HK-2 (cell line): ENCODE measurements around the gene CTXN1.
"Not testable (repeated sequence)": the region's sequence is repeated elsewhere in the genome, so short reads cannot be mapped to it uniquely, and the experiment has no call there.

Experiments
- DNase-seq: peaks from one replicate; pipeline ENCODE4 v3.0.0-alpha.2; 2018; ENCODE audit not compliant: unreplicated experiment

The CTXN1 gene

DNA sequence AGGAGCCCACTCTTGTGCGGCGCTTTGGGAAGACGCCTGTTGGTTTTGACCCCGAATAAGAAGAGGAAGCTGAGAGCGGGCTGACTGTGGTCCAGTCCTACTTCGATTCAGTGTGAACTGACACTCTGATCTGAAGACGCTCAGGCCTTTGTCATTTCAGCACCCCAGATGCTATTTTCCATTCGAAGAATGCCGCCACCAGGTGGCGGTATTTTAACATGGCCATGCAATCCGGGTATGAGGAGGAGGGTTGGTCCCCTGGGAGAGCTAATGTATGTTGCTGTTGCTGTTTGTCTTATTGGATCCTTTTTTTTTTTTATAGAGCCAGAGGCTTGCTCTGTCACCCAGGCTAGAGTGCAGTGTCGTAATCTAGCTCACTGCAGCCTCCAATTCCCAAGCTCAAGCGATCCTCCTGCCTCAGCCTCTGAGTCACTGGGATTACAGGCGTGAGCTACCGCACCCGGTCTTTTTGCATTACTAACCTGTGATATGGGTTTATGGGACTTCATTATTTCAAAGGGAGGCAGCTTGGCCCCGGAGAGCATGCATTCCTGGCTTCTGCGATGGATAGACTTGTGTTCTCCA is 18.3 kb upstream of the CTXN1 start:
- peak; percentile 80 for DNase-seq

DNA sequence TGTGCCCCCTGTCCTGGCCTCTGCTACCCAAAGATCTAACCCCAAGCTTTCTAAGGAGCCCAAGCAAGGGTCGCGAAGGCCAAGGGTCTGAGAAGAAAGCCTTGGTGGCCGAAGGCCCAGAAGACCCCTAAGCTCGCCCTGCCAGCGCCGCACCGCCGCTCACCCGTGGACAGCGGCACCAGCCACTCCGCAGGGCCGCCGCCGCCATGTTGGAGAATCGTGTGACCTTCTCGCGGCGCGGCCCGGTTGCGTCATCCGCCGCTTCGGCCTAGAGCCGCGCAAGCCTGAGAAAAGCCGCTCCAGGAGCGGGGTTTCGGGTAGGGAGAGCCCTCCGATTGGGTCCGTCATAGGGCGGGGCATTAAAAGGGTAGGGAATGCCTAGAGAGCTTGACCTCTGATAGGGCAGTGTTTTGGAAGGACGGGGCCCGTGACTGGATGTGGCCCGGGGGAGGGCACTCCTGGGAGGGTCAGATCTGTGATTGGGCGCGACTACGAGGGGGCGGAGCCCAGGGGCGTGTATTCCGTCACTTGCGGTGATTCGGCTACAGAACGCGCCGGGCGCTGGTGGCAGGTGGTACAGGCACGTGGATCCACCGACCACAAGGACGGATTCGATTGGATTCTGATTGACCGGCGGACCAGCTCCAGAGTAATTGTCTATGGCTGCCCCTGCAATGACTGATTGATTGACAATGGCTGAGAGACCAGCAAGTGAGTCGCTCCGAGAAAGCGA is 17.7 kb upstream of the CTXN1 start, which contains the start of gene TIMM44:
Gene TIMM44, minus strand, starts transcription at position 223 of the 733 bp plus-strand sequence. Its CDS starts 15 bp downstream, at position 208.
- peak; percentile 99 for DNase-seq

DNA sequence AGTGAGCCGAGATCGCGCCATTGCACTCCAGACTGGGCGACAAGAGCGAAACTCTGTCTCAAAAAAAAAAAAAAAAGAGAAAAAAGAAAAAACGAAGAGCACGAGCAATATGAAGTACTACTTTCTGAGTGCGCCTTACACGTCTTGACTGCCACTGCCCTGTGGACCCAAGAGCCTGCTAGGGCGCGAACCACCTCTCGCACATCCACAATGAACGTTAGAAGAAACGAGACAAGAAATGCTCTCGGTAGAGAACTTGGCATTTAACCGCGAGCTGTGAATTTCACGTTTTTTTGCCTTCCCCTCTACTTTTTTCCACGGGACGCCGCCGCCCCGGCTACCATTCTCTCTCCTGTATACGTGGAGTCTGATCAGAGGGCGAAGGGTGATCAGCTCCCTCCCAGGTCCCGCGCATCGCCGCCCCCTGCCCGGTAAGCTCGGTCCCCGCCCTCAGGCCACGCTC is 17.1 kb upstream of the CTXN1 start:
- DNase-seq, result no peak

DNA sequence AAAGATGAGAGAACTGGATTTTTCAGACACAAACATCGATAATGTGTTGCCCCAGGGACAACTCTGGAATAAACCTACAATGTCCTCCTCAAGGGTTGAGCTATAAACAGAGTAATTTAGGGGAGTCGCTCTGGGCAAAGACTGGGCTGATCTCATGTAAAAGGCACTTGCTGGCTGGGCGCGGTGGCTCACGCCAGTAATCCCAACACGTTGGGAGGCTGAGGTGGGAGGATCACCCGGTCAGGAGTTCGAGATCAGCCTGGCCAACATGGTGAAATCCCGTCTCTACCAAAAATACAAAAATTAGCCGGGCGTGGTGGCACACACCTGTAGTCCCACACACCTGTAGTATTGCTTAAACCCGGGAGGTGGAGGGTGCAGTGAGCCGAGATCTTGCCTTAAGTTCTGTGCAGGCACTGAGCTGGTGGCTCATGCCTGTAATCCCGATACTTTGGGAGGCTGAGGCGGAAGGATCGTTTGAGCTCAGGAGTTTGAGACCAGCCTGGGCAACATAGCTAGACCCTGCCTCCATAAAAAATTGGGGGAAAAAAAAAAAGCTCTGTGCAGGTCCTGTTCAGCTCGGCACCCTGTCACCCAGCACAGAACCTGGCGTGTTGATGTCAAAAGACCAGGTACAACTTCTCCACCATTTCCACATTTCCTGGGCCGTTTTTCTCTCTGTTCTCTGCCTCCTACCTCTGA is 16.1 kb upstream of the CTXN1 start:
- DNase-seq, result no peak

DNA sequence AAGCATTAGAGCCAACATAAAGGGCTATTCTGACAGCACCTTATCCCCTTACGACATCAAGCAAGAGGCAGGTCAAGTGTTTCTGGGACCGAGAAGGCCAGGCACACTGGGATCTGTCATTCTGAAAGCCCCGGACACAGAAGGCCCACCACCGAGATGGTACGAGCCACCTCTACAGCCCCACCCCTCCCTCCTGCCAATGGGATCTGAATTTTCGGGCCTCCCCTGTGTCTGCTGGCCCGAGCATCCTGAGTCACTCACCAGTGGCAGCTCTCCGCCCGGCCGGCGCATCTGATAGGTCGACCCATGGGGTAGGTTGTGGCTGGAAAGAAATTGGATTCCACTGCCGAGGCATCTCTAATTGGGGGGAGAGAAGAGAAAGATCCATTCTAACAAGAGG is 14.9 kb upstream of the CTXN1 start:
- DNase-seq, result no peak

DNA sequence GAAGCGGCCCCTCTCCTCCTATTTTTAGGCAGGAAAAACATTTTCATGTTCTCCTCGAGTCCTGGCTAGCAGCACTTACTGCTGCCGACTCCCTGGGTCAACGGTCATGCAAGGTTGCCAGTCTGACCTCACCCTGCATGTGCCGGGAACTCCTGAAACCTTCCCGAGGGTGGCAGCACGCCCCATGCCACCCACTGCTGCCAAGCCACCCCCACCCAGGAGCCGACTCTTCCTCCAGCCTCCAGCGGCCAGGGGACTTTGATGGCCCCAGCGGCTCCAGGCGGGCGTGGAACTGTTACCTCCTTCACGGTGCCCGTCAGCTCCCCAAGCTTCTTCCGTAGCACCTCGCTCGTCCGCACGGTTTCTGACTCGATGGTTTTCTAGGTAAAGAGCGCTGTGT is 8.8 kb upstream of the CTXN1 start:
- DNase-seq, result no peak

DNA sequence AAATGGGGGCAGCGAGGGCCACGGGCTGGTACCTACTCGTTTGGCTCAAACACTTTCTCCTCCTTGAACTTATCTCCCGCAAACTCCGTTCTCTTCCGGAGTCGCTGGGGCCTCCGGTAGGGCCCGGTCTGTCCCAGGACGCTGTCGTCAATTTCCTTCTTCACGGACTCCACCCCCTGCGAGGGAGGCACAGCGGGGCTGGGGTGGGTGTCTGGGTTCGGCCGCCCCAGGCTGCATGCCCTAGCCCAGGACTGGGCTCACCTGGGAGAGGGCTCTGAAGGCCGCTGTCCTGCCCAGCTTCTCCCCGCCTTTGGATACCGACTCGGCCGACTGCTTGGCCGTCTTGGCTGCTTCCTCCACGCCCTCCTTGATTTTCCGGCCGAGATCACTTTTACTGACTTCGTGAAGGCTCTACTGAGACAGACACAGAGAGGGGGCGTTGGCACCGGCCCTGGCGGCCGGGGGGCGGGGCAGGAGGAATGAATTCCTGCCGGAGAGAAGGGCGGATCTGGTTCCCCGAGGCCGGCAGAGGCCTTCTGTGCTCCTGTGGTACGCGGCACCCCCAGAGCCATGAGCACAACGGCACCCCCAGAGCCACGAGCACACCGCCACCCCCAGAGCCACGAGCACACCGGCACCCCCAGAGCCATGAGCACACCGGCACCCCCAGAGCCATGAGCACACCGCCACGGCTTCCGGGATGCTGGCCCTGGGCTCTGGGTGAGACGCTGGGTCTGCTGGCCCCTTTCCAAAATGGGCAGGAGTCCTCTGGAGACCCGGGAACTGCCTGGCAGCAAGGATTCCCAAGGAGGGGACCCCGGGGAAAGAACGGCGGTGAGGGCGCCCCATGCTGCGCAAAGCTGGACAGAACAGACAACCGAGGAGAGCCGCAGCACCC is 8.1 kb upstream of the CTXN1 start:
- DNase-seq, result no peak

DNA sequence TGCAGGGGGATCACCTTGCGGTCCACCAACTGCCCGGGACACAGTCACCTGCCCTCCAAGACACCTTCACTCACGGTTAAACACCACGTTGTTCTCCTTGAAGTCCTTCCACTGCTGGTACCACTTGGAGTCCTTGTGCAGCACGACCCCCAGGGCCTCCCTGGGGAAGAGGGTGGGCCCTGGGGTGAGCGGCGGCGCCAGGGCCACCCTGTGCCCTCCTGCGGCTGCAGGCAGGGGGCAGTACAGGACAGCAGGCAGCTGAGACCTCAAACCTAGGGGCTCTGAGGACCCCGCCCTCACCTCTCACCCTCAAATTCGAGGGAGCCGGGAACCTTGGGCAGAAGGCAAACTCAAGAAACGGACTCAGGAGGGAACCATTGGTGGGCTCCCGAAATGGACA is 7.5 kb upstream of the CTXN1 start:
- DNase-seq, result no peak

DNA sequence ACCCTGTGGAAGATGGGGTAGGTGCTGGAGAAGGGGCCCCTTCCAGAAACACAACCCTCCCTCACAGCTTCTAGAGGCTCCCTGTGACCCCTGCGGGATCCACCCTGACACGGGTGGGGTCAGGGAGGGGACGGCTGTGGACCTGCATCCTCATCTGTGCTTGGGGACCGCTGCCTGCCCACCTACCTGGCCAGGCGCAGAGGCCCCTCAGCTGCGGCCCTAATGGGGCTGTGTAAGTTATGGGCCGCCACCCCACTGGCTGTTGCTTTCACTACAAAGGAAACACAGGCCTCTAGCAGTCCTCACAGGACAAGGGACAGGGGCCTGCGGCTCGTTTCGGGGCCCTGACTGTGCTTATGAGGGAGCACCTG is 7.0 kb upstream of the CTXN1 start:
- no peak for DNase-seq

DNA sequence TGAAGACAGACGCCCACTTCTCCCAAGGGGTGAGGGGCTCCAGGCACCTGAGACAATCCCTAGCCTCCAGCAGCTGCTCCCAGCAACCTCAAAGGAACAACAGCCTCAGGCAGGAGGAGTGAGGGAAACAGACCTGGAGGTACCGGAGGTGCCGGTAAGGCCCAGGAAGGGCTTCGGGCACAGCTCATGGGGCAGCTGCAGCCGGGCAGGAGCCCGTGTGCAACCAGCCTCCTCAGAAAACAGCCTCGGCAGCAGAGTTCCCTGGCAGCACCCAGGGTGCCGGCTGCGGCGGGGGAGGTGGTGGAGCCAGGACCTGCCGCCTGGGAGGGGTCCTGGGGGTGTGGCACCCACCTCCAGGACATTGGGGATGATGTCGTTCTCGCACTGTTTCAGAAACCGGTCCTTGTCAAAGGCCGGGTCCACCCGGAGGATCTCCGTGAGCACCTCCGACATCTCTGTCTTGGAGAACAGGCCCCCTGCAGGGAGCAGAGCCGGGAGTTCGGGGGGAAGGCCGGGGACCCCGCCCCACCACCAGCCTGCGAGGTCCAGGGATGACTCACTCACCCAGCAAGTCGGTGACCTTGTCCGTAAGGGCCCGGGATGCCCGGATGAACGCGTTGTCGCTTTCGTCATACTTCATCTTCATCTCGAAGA is 6.5 kb upstream of the CTXN1 start:
- DNase-seq, result no peak

DNA sequence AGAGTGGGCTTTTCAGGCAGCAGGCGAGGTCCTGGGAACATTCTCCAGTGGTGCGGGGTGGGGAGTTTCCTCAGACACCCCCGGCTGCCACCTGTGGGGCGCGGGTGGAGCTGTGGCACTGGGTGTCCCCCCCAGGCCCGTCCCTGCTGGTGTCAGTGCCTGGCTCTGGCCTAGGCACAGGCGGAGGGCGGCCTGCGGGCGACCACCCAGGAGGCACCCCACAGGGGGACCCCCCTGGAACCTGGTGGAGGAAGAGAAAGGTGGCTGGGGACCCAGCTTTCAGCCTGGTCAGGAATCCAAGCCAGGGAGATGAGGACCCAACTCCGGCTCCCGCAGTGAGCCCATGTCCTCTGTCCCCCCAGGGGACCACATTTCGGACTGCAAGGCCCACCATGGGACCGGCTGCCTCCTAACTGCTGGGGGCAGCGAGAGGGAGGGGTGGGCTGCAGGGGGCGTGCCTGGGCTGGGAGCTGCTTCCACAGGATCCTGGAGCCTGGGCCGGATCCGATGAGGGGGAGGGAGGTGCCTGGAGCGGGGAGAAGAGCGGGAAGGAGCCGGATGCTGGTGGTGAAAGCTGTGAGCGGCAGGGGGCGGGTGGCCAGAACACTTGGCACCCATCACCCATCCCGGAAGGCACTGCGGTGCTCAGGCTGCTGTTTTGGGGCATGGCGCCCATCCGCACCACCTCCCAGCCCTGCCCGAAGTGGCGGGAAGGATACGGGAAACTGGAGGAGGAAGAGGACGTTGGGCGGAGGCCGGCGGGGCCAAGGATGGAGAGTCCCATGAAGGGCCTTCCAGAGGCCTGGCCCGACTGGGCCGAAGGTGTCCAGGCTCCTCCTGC is 5.5 kb upstream of the CTXN1 start:
- DNase-seq, result no peak

DNA sequence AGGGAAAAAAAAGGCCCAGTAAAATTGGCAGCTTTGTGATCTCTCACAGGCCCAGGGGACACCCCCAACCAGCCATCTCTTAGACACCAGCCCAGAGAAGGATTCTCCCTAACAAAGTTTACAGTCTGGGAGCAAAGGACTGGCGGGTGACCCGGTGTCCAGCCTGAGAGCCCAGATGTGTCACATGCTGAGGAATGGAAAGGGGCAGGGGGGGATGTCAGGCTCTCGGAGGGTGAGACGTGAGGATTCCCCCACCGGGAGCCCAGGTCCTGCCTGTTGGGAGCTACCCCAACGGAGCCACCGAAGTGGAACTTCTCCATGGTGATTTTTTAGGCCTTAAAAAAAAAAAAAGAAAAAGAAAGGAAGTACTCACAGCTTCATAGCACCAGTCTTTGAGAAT is 4.8 kb upstream of the CTXN1 start:
- no peak for DNase-seq

DNA sequence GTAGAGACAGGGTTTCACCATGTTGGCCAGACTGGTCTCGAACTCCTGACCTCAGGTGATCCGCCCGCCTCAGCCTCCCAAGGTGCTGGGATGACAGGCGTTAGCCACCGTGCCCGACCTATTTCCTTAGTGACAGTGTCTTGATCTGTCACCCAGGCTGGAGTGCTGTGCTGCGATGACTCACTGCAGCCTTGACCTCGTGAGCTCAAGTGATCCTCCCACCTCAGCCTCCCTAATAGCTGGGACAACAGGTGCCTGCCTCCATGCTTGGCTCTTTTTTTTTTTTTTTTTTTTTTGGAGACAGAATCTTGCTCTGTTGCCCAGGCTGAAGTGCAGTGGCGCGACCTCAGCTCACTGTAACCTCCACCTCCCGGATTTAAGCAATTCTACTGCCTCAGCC is 4.1 kb upstream of the CTXN1 start:
- DNase-seq, result not testable (repeated sequence)

DNA sequence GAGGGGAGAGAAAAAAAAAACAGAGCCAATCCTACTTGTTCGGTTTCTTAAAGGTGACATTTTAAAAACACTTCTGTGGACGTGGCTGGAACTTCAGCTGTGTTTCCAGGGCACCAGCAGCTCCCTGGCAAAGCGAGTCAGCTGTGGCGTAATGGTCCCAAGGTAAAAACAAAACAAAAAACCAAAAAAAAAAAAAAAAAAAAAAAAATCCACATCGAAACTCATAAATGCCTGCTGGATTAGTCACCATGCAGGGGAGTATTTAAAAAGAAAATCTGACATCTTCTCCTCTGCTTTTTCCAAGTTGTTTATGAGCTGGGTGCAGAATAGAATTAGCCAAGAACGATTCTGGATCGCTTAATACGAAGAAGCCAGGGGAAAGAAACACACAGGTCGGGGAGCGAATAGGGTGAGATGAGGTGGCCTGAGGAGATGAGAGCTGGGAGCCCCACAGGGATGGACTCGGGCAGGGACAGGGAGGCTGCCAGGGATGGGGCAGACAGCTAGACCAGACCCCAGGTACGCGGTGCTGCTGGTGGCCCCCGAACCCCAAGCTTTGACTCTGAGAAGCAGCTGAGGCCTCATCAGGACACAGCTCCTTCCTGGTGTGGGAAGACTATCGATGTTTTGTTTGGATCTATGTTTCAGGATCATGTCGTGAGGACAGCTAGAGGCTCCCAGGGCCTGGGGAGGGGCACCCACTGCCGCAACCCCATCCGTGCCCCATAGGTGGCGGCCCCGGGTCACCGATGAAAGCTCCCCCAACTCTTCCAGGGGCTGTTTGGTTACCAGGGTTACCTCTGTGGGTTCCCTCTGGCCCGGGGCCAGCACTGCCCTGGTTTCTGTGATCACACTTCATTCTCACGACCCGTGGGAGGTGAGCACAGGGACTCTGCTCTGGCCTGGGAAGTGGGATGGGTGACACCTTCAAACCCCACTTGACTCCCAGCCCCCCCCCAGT is 3.1 kb upstream of the CTXN1 start:
- DNase-seq, result peak; percentile 62

DNA sequence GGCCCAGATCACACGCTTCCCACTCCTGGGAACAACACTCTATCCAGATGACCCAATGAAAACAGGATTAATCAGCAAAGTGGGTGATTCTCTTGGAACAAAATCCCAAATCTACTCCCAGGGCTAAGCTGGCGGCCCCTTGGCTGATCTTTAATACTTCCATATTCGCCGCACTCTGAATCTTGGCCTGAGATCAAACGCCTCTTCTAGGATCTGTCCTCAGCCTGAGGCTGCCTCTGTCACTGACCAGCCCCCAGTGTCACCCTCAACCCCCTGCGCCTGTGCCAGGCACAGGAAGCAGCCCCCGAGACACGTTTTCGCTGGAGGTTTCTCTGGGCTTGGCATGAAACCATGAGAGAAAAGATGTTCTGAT is 2.4 kb upstream of the CTXN1 start:
- no peak for DNase-seq

DNA sequence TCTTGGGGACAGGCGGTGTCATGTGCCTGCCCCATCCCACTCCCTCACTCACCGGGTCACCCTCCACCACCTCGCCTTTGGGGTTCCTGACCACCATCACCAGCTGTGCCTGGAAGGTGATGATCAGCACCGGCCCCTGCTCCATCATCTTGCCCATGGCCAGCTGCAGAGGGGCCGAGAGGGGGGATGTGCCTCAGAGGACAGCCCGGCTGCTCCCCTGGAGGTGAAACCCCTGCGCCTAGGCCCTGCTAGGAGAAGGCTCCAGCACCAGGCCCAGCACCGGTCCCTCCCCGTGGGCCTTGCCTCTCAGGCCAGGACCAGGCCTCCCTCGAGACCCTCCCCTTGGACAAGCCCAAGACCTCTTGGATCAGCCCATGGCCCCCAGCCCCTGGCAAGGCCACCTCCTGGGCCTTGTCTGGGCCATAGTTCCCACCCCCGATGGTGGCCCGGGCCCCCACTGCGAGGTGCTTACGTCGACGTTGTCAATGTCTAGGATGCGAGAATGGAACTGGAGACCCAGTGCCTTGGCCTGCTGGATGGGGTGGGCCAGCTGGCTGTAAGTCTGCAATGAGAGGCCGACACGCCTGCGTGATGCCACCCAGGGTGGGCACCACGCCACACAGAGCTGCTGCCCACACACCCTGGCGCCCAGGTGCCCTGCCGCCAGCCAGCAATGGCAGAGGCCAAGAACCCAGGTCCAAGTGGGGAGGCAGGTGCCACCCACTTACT is 1.8 kb upstream of the CTXN1 start:
- DNase-seq, result no peak

DNA sequence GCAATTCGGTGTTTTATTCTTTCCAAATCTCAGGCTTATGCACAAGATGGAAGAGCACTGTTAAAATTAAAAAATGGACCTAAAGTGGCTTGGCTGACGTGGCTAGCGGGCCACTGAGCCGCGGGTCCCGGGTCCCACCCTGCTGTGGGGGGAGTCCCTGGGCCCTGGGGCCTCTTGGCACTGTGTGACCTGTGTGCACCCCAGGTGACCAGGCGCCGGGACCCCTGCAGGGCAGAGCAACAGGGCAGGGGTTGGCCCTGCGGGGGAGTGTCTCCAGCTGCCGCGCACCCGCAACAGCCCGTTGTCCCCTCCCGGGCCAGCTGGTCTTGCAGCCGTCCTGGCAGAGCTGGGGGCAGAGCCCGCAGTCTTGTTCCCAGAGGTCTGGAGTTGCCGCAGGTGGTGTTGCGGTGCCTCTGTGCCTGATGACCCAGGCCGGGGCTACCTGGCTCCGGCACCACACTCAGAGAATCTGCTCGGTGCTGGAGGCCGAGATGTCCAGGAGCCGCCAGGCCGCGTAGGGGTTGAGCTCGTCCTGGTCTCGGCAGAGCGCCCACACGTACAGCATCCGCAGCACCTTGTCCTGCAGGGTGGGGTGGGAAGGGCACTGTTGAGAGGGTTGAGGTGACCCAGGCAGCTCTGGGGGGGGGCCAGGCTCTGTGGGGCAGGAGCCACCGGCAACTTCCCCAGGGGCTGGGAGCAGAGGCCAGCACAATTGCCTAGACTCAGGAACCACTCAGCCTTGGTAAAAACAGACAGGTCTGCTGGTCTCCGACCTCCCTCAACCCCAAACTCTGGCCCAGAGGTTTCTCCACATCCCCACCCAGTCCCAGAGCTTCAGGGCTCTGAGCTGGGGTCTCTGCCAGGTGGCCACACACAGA is 1.0 kb upstream of the CTXN1 start:
- DNase-seq, result no peak
